ENCODE data around the gene LILRB3.

- no peak for TF ChIP-seq CTCF (IDR thresholded peaks at IDR 0.05)
- no peak for TF ChIP-seq POLR2A (IDR thresholded peaks at IDR 0.05)
These were observed 42.1 kb downstream of the LILRB3 start for GRCh38 chr19:54180691-54181091.

Data from adrenal gland (tissue), 5 donors.